Amniotic stem cell (primary cell): ENCODE data around the gene INO80D.
"Not testable (repeated sequence)": the region's sequence is repeated elsewhere in the genome, so short reads cannot be mapped to it uniquely, and the experiment has no call there.

Experiments
- DNase-seq: peaks from one replicate; lab custom pipeline; 2025; lab: John Stamatoyannopoulos, UW

INO80D gene

DNA sequence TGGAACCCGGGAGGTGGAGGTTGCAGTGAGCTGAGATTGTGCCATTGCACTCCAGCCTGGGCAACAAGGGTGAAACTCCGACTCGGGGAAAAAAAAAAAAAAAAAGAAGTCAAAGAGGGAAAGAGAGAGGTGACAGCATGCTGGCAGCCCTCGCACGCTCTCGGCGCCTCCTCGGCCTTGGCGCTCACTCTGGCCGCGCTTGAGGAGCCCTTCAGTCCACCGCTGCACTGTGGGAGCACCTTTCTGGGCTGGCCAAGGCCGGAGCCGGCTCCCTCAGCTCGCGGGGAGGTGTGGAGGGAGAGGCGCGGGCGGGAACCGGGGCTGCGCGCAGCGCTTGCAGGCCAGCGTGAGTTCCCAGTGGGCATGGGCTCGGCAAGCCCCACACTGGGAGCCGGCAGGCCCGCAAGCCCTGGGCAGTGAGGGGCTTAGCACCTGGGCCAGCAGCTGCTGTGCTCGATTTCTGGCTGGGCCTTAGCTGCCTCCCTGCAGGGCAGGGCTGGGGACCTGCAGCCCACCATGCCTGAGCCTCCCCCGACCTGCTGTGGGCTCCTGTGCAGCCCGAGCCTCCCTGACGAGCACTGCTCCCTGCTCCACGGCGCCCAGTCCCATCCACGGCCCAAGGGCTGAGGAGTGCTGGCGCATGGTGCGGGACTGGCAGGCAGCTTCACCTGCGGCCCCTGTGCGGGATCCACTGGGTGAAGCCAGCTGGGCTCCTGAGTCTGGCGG lies 108.9 kb downstream of the INO80D start:
- DNase-seq = not testable (repeated sequence)

DNA sequence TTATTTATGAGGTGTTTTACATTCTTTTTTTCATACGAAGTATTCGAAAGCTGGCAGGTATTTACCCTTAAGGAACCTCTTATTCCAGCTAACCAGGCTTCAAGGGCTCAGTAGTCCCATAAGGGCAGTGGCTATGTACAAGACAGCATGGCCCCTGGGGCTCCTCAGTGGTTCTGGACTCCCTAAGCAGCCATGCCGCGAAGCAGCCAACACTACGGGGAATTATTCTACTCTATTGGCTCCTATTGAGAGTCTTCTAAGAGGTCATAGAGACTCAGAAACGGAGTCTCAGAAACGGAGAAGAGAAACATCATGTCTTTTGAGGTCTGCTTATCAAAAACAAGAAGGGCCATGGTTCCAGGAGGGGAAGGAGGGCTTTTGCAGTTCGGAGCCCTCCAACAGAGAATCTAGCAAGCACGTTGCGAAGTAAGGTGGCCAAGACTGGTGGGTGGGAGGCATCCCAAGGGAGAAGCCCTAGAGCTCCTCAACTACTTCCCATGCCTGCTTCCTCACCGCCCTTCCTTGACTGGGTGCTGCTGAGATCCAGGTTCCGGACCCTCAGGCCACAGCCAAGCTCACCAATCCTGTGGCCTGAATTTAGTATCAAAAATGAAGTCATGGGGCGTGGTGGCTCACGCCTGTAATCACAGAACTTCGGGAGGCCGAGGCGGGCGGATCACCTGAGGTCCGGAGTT lies 109.7 kb downstream of the INO80D start:
- DNase-seq = no peak

DNA sequence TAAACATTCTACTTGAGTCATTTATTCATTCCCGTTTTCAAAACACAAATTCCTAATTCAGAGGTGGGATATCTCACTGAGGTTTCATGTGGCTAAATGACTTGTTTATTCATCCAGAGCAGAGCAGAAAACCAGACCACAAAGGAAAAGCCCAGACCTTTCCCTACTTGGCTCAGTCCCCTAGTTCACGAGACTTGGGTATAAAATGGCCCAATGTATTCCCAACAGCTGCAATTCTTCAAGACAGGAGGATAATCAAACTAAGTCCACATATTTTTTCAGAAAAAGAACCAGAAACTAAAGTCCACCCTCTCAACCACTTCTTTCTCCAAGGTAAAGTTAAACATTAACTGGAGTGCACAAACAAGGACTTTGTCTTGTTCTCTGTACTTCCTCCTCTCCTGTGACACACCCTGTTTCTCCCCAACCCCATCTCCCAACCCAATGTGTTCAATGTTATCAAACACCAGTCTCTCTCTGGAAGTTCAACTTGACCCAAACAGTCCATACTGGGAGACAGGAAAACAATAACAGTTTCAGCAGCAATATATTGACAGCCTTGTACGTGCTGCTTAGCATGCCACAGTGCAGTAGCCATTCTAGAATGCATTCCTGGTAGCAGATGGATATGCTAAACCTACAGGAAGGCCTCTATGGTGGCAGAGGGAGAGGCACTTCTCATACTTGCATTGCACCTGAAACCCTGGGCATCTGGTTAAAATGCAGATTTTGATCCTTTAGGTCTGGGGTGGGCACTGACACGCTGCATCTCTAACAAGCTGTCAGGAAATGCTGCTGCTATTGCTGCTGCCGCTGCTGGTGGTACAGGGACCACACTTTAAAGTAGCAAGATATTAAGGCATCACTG lies 110.7 kb downstream of the INO80D start:
- DNase-seq = no peak

DNA sequence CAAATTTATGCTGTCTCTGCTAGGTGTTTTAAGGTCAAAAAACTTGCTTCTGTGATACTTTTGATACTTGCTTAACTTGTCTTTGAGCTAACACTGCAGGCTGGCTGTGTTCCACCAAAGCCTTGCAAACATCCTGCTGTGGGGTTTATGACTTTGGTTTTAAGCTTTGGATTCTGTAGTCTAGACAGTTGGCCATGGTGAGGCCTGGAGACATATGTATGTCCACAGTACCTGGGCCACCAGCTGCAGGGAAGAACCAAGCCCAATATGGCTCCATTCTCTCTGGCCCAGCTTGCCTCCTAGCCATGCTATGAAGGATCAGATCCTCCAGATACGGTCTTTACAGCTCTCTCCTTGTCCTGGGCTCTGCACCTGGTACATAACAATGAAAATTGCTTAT lies 113.9 kb downstream of the INO80D start:
- DNase-seq = no peak

DNA sequence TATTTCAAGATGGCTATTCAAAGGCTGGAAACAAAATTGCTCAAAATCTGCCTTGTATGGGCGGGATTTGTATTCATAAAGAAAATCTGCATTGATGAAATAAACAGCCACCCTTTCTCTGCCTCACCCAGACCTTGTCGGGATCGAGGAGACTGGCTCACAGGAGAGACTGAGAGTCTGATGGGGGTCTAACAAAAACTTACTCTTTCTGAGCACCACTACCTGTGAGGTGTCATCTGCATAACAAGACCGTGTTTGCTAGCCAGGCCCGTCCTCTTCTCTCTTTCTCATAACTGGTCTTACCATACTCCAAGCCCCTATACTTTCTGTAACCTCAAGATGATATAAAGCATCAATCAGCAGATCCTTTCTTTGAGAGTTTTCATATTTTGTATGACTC lies 115.6 kb downstream of the INO80D start:
- DNase-seq = no peak

DNA sequence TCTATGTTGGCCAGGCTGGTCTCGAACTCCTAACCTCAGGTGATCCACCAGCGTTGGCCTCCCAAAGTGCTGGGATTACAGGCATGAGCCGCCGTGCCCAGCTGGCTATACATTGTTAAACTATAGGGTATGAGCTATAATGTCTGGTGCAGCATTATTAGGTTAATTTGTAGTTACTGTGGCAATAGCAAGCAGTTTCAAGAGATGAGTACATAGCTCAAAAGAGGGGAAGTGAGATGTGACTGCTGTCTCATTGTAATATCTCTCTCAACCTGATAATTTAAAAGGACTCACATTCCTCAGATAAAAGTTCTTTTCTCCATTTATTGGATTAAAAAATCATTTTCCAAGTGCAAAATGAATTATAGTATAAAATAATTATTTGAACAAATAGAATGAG lies 116.4 kb downstream of the INO80D start:
- no peak for DNase-seq

DNA sequence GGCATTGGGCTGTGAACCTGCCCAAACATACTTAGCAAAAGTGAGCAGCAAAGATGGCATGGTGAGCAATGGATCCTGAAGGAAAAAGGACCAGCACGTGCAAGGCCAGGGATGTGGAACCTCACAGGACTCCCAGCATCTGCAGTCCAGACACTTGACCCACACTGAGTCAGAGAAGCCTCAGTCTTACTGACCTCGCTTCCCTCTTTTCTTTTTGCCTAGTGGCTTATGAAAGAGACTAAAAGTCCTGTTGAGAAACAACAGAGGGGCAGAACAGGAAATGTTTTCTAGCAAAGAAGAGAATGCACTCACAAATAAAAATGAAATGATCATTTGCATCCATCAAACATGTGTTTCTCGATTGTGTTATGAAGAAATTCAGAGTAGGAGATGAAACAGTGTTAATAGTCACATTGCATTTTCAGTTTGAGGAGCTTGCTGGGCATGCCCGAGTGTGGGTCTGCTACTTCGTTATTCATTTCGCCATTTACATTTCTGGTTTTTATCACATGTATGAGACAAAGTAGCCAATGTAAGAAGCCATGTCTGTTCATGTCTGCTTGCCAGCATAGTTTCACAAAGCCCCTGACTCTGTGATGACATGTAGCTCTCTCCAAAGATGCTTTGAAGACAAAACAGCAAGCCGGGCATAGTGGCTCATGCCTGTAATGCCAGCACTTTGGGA lies 118.4 kb downstream of the INO80D start:
- DNase-seq = no peak

DNA sequence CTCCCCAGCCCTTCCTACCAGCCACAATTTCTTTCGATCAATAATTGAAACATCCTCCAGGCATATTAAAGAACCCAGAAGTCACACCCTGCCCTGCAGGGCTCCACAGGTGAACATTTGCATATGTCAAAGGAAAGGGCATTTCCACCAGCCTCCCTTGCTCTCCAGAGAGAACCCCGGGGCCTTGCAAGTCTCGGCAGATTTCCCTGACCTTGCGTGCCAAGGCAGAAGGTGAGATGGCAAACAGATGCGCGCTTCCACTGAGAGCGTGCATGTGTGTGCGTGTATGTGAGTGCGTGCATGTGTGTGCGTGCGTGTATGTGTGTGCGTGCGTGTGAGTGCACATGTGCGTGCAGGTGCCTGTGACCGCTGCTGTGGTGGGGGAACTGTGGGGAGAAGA lies 120.3 kb downstream of the INO80D start:
- no peak for DNase-seq

DNA sequence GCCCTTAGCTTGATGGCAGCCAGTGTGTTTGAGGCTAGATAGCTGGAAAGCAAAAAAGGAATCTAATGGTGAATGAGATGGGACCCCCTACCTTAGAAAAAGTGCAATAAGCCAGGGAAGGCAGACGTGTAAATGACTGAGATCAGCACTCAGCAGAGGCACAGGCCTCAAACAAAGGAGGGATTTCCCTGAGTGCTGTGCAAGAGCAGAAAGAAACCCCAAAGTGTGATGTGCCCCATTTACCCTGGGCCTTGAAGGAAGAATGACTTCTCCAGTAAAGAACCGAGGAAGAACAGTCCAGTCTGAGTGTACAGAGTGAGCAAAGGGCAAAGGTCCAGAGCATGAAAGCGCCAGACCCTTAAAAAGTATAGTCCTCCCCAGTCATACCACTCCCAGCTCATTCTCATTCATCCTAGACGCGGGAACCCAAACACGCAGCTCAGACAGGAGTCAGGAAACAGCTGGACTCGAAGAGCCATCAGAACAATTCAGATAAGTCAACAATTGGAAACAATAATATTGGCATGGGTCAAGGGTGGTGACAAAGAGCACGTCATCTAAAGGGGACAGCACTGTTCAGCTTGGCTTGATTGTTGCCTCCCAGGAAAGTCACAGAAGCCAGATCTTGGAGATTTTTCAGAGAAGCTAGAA lies 121.7 kb downstream of the INO80D start:
- DNase-seq = no peak

DNA sequence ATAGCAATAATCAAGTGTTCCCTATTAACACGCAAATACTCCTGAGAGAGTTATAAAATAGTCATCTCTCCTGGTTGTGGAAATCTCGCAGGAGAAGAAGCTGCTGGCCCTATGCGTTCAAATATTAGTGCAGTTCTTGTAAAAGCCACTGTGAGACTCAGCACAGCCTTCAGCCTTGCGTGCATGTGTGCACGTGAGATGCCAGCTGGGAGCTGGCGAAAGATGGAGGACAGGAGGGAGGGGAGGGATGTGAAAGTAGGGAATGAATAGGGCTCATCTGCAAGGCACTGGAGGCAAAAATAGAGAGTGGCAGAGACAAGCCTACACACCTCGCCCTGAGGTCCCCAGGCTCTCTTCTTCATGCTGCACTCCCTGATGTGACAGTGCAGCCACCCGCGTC lies 126.5 kb downstream of the INO80D start:
- no peak for DNase-seq

DNA sequence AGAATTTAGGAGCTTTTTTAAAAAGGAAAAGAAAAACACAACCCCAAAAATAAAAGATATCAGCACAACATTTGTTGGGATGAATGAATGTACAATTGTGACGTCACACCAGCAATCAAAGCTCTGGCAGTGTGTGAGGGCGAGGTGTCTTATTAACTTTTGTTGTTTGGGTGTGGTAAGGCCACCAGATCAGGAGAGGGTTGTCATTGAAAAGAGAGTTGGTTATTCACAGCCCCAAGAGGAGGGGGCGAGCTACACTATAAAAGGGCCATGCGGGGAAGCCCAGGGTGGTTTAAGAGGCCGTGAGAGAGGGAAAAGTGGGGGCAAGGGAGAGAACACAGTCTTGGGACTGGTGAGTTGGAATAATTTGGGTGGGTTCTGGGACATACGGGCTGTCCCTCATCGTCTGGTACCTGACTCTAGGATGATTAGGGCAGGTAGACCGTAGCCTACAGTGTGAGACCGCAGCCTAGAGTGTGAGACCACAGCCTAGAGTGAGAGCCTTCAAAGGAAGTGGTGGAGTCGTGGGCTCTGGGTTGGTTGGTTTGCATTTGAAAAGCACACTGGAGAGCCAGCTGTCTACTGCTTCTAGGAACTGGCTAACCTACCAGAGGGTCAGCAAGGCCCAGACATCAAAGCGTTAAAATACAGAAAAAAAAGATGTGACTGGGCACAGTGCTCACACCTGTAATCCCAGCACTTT lies 128.4 kb downstream of the INO80D start:
- DNase-seq = no peak

DNA sequence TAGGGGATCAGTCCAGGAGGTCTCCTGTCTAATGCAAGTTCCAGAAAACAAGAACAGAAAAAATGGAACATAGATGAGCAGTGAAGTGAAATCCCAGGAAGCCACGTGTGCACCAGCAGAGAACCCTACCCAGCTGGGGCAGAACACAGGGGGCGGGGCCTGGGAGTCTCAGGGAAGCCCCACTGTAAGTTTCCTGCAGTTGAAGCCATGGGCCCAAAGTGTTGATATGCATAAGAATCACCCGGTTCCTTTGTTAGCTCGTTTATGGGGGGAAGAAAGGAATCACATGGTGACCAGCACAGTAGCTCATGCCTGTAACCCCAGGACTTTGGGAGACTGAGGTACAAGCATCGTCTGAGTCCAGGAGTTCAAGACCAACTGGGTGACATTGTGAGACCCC lies 131.3 kb downstream of the INO80D start:
- DNase-seq = no peak

DNA sequence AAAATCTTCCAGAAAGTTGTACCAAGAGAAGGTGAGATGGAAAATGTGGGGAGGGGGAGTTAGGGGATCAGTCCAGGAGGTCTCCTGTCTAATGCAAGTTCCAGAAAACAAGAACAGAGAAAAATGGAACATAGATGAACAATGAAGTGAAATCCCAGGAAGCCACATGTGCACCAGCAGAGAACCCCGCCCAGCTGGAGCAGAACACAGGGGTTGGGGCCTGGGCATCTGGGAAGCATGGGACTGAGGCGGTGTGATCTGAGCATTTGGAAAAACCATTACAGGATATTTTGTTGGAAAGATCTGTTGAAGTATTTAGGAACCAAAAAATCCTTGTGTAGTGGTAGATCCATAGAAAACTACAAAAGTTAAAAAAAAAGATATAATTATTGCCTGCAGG lies 133.7 kb downstream of the INO80D start:
- no peak for DNase-seq

DNA sequence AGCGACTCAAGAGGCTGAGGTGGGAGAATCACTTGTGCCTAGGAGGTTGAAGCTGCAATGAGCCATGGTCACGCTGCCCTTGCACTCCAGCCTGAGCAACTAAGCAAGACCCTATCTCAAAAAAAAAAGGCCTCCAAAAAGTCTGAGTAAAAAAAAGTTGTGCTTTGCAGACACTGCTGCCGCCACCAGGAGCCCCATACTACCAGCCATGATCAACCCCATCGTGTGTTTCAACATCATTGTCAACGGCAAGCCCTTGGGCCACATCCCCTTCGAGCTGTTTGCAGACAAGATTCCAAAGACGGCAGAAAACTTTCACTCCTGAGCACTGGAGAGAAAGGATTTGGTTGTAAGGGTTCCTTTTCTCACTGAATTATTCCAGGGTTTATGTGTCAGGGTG lies 137.1 kb downstream of the INO80D start:
- no peak for DNase-seq

DNA sequence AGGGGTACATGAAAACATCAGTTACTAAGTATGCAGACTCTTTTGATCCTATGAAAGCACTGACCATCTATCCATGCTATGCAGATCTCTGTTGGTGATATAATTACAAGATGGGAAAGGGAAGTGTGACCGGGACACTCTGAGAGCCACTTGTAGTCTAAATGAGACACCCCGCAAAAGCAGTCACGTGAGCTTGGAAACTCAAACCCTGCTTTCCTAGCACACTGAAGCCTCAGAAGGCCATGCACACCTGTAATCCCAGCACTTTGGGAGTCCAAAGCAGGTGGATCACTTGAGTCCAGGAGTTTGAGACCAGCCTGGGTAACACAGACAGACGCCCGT lies 137.5 kb downstream of the INO80D start:
- DNase-seq = no peak

DNA sequence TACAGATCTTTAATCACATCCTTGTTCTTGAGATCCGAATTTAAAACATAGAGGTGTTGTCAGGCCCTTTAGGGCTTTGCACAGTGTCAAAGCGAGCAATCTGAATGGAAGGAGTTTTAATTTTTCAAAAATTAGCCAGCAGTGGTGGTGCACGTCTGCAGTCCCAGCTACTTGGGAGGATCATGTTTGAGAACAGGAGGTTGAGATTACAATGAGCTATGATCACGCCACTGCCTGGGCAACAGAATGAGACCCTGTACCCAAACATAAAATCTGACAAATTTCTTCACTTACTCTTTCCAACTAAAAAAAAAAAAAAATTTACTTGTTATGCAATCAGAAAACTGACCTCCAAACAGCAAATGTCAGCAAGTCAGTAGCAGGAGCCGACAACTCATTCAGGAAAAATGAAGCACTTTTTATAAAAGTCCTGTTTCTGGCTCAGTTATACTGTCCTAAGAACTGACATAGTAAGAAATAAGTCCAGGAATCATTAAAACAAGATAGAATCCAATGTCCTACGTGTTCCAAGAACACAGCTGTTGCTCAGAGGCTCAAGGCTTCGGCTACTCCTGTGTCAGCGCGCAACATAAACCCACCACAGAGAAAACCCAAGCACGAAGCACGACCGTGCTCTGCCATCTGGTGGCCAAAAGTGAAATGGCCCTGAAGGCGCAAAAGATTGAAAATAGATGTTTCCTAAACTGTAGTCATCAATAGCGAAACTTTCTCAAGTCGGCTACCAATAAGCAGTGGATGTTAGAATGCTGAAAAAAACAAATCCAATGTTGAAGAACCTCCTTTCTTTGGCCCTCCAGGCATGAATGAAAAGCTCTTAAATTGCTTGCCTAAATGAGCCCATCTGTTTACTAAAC lies 138.1 kb downstream of the INO80D start:
- peak; percentile 46 for DNase-seq

DNA sequence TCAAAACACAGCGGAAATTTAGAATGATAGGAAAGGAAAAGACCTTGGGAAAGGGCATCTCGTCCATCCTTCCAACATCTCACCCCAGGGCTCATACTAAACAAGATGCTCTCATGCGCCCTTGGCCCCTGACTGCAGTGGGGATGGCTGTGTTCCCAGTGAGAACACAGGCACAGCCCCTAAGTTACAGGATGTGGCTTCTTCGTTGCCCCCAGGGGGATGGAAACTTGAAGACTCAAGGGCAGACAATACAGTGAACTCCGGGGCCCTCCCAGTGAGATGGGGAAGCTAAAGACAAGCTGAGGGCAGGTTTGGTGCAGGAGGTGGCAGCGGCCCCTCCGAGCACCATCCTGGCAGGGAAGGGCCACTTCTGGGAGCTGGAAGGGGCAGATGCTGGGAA lies 139.7 kb downstream of the INO80D start:
- no peak for DNase-seq
